GM19025 (cell line): ENCODE results near the gene PLD5.
"Not testable (repeated sequence)": the region's sequence is repeated elsewhere in the genome, so short reads cannot be mapped to it uniquely, and the experiment has no call there.

ENCODE experiments used
- ATAC-seq: cut with Tn5 transposase; IDR thresholded peaks from one replicate; pipeline ENCODE4 v1.9.1; 2021; ENCODE audit warnings: mild to moderate bottlenecking, low read depth, moderate library complexity; ENCODE audit not compliant: unreplicated experiment

Gene PLD5

GRCh38 chr1:242184955-242185354 is 339.5 kb downstream of the PLD5 start:
- ATAC-seq = no peak

GRCh38 chr1:242179767-242180166 is 344.7 kb downstream of the PLD5 start:
- peak; percentile 92 for ATAC-seq

- peak; percentile 9 for ATAC-seq
Observed at GRCh38 chr1:242178924-242179708, 345.4 kb downstream of the PLD5 start.

DNA sequence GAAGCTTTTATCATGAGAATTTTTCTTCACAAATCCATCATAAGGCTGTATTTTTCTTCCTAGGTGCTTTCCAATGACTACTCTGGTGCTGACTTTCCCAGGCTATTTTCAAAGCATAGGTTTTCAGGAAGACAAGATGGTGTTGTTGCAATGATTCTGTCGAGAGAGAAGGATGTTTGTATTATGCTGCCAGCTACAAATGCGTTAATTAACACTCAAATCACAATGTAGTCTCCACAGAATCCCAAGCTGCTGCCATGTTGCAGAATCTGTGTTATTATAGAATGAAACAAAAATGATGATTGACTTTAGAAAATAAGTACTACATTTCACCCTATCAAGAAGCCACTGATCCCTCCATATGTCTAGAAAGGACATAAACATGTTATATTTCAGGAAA is 346.1 kb downstream of the PLD5 start:
- ATAC-seq = no peak

GRCh38 chr1:242162140-242162539 is 362.4 kb downstream of the PLD5 start:
- ATAC-seq = no peak

DNA sequence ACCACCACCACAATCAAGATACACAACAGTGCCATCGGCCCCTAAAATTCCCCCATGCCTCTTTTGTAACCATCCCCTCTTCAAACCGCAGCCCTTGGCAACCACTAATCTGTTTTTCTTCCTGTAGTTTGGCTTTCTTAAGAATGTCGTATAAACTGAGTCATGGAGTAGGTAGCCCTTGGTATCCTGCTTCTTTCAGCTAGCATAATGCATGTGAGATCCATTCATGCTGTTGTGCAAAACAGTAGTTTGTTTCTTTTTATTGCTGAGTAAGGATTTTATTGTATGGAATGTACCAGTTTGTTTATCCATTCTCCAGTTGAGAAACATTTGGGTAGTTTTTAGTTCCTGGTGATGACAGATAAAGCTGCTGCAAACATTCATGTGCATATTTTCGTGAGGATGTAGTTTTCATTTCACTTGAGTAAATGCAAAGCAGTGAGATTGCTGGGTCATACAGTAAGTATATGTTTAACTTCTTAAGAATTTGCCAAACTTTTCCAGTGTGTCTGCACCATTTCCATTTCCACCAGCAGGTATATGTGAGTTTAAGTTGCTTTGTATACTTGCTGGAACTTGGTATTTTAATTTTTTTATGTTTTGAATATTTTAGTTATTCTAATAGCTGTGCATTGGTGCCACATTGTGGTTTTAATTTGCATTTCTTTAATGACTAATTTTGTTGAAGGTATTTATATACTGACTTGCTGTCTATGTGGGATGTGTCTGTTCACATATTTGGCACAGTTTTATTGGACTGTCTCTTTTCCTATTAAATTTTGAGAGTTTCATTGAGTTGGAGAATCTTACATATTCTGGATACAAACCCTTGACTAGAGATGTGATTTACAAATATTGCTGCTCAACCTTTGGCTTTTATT is 377.2 kb downstream of the PLD5 start:
- no peak for ATAC-seq

DNA sequence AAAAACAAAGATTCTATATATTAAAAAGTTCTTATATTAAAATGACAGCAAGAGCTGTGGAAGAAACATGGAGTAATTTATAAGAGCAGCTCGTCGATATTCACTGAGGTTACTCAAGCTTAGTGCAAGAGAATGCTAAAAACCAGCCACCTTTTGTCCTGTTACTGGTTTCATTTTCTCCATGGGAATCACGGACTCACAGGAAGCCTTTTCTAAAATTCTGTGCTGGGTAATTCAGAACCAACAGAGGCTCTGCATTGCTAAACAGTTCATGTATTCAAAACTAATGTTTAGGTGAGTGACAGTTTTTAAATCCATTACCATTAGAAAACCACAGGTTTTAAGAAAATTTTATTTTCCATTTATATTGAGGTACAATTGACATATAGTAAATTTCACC is 377.8 kb downstream of the PLD5 start:
- ATAC-seq = no peak

DNA sequence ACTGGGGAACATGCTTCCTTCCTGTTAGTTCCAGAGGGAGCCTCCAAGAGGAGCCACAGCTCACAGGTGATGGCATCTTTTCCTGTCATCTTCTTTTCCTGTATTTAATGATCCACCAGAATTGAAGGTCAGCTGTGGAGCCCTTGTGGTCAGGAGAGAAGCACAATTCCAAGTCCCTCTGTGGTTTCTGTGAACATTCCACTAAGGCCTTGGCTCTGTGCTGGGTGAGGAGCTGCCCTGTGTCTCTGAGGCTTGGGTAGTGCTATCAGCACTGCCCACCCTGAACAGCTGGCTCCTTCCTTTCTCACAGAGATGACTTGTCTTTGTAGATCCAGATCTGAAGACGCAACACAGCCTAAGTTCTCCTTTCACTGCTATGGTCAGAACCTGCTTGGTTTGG is 383.7 kb downstream of the PLD5 start:
- ATAC-seq = no peak

DNA sequence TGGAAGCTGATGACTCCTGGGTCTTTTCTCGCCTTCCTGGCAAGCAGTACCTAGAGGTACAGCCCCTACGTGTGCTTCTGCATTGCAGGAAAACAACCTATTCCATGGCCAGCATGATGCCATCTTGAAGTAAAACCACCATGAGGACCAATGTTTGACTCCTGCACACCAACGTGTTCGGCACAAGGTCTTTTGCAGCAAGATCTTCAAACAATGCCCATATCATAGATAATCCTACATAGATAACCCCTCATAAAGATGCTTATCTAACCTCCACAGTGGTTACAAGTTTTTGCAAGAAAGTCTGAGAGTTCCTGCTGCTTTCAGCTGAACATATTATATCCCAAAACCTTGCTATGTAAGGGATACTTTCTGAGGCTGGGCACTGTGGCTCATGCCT is 384.5 kb downstream of the PLD5 start:
- ATAC-seq = no peak

- ATAC-seq = peak; percentile 68
Observed at GRCh38 chr1:242139442-242139841, 385.1 kb downstream of the PLD5 start.

DNA sequence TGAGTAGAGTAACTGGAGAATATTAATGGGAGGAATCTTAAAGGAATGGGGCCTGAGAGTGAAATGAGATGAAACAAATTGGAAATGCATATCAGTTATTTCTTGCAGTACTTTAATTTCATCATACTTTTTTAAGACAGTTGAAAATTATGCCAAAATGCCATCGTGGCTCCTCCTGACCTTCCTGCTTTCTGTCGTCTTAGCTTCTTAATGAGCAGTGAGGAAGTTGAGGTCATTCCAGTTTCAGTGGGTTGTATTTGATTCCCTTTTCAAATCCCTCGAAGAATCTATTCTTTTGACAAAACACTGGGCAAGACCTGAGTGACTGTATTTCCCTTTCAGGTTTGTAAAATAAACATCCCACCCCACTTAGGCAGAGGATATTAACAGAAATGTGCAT is 390.7 kb downstream of the PLD5 start:
- no peak for ATAC-seq

DNA sequence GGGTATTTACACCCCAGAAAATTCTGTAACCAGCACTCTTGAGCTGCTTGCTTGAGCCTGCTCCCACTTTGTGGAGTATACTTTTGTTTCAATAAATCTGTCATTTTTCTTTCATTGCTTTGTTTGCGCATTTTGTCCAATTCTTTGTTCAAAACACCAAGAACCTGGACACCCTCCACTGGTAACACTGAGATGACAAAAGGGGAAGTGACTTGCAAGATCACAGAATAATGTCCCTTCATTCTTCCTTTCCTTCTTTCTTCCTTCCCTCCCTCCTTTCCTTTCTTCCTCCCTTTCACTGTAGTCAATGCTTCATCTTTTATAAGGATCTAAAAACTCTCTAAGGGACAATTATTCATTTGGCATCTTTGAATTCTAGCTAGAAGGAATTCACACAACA is 391.1 kb downstream of the PLD5 start:
- no peak for ATAC-seq

- ATAC-seq = no peak
Observed at GRCh38 chr1:242132121-242132817, 392.2 kb downstream of the PLD5 start.

DNA sequence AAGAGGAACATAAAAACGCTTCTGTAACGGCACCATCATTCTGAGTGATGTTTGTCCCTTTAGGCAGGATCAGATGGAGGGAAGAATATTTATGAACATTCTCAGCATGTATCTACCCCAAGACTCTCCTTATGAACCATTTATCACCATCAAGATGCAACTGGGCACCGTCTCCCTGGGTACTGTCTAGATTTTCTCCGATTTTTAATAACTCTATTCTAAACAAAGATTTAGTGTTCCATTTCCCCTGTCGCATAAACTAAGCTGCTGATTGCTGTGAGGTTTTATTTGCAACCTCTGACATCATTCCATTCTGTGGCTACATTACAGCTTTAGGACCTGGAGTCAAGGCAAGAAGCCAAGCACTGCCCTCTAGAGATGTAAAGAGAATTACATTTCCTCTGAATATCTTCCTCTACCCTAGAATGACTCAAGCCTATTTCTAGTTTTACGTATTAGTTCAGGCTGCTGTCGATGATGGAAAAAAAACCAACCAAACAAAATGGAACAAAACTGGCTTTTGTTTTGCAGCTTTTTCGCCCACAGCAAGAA is 395.5 kb downstream of the PLD5 start:
- no peak for ATAC-seq

- no peak for ATAC-seq
Observed at GRCh38 chr1:242120432-242120831, 404.1 kb downstream of the PLD5 start.

DNA sequence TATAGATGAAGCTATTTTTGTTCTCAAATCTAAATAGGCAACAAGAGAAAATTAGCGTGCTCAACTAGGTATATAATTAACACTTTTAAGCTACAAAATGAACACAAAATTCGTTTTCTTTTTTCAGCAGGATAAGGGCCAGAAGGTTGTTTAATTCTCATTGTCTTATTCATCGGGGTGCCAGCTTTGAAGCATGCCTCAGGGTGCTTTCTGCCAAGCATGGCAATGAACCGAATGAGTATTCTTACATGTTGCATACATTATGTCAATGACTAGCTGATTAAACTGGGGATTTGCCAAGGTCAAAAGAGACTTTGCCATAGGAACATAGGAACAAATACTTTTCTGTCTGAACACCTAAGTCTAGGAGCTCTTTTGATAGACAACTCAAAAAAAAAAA is 423.6 kb downstream of the PLD5 start:
- no peak for ATAC-seq

DNA sequence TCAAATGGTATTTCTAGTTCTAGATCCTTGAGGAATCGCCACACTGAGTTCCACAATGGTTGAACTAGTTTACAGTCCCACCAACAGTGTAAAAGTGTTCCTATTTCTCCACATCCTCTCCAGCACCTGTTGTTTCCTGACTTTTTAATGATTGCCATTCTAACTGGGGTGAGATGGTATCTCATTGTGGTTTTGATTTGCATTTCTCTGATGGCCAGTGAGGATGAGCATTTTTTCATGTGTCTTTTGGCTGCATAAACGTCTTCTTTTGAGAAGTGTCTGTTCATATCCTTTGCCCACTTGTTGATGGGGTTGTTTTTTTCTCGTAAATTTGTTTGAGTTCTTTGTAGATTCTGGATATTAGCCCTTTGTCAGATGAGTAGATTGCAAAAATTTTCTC is 427.2 kb downstream of the PLD5 start:
- ATAC-seq = not testable (repeated sequence)

GRCh38 chr1:242093116-242093515 is 431.4 kb downstream of the PLD5 start:
- no peak for ATAC-seq

DNA sequence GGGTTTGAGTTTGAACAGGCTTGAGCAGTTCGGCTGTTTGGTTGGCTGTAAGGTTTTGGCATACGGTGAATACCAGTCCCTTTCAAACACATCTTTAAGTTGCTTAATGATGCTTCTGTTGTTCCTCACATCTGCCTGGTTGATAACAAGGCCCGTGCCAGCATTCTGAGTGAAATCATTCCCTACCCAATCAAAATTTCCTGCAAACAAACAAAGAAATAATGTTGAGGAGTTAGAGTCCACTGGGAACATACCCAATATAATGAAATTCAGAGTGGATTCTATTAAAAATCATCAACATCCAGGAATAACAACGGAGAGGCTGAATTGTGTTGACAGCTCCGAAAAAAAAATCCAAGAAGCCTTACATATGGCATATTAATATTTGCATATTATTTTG is 434.6 kb downstream of the PLD5 start:
- ATAC-seq = no peak

DNA sequence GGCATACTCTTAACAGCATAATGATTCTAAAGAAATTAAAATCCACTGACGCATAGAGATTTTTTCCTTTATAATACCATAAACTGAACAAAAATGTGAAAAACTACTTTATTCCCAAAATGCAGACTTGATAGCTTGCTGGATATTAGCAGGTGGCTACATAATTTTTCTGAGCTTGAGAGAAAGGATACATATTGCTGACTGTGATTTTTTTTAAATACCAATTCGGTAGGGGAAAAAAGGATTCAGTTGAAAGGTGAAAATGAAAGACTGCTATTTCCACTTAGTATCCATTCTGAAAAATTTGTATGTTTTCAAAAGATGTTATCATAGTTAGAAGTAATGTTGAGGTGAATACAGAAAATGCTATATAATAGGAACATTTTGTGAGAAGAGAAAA is 435.6 kb downstream of the PLD5 start:
- ATAC-seq = no peak

DNA sequence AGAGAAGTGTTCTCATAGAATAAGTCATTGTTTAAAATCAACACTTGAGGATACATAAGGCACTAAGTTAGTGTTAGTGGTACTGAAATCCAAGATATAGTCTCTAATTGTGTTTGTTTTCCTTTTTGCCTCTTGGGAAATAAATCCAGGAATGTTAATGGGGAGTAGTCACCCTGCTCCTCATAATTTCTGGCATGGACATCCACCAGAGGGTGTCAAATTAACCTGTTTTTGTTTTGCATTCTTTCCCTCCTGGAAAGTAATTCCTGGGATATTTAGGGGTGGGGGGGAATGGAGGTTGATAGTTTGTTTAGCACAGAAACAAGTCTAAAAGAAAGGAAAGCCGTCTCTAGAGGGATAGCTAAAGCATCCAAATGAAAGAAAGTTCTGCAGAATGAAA is 437.8 kb downstream of the PLD5 start:
- ATAC-seq = no peak
